Measurements from ENCODE around the gene PTCD1.
A peak's percentile ranks its signal among the peaks of the same experiment; 100 is the strongest.

Gene PTCD1, protein sequence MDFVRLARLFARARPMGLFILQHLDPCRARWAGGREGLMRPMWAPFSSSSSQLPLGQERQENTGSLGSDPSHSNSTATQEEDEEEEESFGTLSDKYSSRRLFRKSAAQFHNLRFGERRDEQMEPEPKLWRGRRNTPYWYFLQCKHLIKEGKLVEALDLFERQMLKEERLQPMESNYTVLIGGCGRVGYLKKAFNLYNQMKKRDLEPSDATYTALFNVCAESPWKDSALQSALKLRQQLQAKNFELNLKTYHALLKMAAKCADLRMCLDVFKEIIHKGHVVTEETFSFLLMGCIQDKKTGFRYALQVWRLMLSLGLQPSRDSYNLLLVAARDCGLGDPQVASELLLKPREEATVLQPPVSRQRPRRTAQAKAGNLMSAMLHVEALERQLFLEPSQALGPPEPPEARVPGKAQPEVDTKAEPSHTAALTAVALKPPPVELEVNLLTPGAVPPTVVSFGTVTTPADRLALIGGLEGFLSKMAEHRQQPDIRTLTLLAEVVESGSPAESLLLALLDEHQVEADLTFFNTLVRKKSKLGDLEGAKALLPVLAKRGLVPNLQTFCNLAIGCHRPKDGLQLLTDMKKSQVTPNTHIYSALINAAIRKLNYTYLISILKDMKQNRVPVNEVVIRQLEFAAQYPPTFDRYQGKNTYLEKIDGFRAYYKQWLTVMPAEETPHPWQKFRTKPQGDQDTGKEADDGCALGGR

DNA sequence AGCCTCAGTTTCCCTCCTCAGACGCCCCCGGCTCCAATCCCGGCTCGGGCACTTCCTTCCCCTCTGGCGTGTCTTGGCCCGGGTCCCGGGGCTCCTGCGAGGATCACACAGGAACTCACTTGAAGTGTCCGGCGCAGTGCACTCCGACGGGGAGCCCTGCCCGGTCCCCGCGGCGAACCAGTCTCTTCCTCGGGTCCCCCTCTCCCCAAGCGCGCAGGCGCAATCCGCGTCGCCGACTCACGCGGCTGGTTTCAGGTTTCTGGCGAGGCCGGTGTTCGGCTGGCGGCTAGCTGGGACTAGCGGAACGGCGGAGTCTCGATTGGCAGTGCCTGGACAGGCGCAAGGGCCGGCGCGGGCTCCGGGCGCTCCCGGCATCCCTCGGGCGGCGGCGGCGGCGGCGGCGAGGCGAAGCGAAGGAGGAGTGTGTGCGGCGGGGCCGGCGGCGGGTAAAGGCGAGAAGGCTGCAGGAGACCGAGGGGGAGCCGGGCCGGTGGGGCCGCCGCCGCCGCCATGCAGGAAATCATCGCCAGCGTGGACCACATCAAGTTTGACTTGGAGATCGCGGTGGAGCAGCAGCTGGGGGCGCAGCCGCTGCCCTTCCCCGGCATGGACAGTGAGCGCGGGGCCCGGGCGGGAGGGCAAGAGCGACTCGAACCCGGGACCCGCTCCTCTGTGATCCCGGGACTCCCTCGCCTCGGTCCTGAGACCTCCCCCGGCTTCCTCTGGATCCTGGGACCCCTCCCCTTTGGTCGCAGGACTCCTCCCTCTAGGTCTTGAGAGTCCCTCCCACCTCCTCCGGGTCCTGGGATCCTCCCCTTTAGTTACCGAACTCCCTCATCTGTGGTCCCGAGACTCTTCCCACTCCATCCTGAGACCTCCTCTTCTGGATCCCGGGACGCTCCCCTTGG lies at the start of gene PTCD1, which contains the start of gene CPSF4:
Gene PTCD1, minus strand, starts transcription at position 226 of the 908 bp plus-strand sequence. CDS start 3,556 bp downstream, outside the sequence.
Gene CPSF4, plus strand, starts transcription at position 371 of the 908 bp plus-strand sequence. Its CDS starts 140 bp downstream, at position 511.
- peak within 1 kb of the TSS; percentile 67 to 97 (median 95) for H3K4me3 ChIP-seq

DNA sequence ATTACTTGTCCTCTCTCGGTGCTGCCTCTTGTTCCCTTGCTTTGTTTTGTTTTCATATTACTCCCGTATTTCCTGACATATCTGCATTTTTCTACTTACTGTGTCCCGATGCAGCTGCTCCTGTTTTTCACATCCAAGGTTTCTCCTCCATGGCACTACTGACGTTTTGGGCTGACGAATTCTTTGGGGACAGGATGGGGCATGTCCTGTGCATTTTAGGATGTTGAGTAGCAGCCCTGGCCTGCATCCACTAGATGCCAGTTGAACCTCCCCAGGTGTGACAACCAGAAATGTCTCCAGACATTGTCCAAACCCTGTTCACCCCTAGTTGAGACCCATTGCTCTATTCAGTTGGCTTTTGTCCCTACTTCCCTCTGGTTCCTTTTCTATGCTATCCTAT lies 46.5 kb upstream of the PTCD1 start:
- H3K4me3 ChIP-seq, result no peak overlapping the region
- H3K27ac ChIP-seq, result peak overlapping the region in 2 of 21 experiments; percentile 22 to 41

More for the DNA sequence above, at the start of gene PTCD1, which contains the start of gene CPSF4:
- peak within 1 kb of the TSS; percentile 68 to 98 (median 89) for H3K27ac ChIP-seq

DNA sequence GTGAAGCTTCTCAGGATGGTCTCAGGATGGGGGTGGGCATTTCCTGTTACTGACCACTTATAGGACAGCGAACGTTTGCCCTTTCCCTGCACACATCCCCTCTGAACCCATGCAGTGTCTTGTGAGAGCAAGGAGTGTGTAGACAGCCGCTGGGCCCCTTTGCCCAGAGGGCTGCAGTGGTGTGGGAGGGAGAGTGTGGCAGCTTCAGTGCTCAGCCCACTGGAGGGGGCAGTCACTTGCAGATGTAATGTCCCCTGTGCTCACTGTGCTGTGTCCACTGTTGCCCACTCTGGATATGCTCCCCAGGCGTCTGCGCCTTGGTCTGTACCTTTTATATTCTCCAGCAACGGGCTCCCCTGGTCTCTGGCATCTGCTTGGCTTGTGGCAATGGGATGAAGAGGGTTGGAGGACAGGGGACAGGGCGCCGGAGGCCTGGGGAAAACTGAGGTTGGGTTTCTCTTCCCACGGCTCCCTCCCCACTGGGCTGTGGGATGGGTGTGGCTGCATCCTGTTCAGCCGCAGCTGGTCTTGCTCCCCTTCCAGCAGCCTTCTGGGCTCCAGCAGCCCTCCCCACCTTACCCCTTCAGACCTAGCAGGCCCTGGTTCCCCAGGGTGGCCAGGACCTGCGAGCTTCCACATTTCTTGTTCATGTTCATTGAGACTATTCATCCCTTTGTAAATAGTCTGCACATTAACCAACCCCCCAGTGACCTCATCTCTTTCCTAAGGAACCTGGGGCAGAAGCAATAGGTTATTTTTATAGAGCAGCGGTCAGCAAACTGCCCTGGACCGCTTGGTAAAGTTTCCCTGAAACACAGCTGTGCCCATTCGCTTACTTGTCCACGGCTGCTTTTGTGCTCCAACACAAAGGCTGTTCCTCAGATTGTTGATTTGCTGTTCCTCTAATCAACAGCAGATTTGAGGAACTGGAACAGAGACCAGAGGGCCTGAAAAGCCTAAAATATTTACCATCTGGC lies 40.2 kb upstream of the PTCD1 start:
- peak overlapping the region in 17 of 21 experiments; percentile 6 to 82 (median 55) for H3K27ac ChIP-seq
- H3K4me3 ChIP-seq, result no peak overlapping the region

DNA sequence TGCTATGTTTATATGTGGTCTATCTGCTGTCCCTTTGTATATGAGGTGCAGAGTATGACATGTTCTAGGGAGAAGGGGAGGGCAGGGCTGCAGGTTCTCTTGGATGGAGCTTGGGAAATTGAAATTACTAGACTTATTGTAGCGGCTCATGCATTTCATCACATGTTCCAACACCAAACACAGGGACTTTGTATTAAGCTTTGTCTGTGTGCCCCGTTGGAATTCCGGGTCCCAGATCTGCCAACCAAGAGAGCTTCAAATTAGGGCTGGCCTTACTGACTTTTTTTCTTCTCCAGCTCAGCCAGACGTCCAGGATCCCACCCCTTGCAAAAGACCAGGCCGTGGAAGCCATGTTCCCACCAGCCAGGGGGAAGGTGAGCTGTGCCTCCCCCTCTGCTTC lies 37.5 kb upstream of the PTCD1 start:
- Histone ChIP-seq H3K27ac (peak overlapping the region in 1 of 21 experiments; percentile 41), H3K4me3 (no peak overlapping the region)

DNA sequence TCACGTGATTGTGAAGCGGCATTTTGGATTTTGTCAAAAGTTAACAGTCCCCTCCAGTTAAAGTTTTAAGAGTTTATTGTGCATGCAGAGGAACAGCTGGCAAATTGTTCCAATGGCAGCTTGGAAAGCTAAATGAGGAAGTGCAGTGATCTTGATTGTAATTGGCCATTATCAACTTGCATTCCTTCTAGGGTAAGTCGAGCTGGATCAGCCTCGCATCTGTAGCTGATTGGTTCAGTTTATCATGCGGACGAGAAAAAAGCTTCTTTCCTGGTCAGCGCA lies 34.7 kb upstream of the PTCD1 start:
- peak overlapping the region in 20 of 21 experiments; percentile 64 to 91 (median 84) for H3K27ac ChIP-seq
- H3K4me3 ChIP-seq, result peak overlapping the region; percentile 58 to 89 (median 82)

DNA sequence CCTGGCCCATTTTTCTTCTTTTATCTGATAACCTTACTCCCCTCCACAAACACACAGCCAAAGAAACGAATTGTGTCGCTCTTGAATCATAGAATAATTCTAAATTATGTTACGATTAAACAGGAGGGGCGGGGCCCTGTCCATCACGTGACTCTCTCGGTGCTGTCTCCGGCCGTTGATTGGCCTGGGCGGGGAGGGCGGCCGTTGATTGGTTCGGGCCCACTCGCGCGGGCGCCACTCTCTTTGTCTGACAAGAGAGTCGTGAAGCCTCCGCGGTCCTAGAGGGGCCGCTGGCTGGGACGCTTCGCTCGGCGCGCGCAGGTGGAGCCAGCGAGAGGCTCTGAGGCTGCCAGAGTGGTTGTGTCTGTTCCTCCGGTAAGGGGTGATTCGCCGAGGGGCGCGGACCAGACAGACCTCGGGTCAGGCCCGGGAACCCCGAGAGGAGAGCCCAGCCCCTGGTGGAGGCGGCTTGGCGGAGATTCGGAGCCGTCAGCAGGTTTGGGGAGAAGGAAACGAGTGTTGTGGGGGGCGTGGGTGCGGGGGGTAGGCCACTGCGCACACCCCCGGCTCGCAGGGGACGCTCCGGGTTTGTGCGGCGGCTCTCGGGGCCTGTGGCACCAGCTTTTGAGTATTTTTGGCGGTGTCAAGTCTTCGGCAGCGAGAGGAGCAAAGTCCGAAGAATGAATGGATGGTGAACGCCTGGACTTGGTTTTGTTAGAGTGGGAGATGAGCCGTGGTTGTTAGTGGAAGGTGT lies 34.1 kb upstream of the PTCD1 start, which contains the start of gene ZNF789:
Gene ZNF789, plus strand, starts transcription at position 330 of the 754 bp plus-strand sequence. CDS start 3,567 bp downstream, outside the sequence.
- Histone ChIP-seq H3K27ac (peak within 1 kb of the TSS; percentile 33 to 91 (median 83)), H3K4me3 (peak within 1 kb of the TSS; percentile 58 to 89 (median 82))

DNA sequence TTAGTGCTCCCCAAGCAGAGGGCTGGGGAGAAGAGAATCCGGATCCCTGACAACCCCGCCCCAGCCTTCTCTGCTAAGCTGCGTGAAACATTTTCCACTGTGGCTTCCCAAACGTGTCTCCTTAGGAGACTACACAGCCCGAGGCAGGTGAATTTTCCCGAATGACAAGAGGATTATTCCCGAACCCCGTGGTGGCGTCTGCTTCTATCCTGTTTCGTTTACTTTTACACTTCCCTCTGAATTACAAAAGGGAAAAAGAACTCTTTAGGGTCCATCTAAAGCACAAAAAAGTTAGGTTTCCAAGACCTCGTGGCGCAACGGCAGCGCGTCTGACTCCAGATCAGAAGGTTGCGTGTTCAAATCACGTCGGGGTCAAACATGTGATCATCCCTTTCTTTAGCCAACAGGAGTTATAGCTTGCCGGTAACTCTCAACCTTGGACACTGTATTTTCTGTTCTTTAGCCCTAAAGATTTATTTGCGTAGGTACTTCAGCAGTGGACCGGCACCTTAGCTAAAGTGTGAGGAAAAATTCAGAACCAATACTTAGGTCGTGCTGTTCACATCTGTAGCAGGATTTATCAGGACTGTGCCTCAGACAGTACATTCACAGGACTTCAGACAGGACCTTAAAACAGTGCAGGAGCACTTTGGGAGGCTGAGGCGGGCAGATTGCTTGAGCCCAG lies 30.9 kb upstream of the PTCD1 start:
- no peak overlapping the region for H3K4me3 ChIP-seq
- H3K27ac ChIP-seq, result peak overlapping the region in 5 of 21 experiments; percentile 4 to 70 (median 43)

DNA sequence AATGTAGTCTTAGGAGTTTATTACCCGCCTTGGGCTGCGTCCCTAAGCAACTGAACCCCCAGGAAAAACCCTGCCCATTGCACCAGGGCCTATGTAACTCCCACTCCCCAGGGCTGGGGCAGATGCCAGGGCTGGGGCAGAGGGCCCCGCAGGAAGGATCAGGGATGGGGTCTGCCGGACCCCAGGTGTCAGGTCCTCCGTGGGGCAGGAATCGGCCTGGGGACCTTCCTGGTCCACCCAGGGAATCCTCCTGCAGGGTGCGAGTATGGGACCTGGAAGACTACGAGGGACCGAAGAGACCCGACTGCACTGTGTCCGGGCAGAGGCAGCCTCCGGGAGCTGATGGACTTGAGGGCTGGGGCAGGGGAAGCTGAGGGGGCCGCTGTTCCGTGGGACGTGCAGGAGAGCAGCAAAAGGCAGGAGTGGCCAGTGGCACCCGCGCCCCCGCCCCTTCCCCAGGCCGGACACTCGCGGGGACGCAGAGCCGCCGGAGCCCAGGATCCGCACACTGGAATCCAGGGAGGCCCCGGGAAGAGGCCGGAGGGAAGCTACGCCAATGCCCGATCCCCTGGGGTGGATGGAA lies 29.8 kb upstream of the PTCD1 start:
- Histone ChIP-seq H3K27ac (no peak overlapping the region), H3K4me3 (no peak overlapping the region)

DNA sequence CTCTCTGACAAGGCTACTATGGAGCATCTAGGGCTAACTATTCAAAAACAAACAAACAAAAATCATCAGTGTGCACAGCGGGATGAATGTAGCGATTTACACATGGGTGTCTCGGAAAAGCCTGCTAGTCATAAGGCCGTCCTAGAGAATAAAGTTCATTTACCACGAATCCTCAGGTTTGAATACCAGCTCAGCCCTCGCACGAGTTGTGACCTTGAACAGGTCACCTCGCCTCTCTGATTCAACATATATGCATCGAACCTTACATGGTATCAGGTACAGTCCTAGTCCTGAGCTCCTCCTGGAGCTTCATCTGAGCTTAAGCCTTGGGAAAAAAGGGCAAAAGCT lies 26.8 kb upstream of the PTCD1 start:
- H3K27ac ChIP-seq, result peak overlapping the region; percentile 75 to 97 (median 91)

DNA sequence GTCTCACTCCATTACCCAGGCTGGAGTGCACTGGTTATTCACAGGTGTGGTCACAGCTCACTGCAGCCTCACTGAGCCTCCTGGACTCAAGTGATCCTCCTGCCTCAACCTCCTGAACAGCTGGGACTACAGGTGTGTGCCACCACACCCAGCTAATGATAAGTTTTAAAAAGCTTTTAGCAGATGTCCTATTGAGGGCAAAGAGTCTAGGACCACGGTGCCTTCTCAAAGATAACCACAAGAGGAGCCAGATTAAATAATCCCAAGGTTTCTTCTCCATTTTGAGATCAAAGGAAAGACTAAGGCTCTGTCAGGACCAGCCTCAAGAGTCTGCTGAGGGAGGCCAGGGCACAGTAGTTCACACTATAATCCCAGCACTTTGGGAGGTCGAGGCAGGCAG lies 22.6 kb upstream of the PTCD1 start:
- Histone ChIP-seq H3K4me3 (no peak overlapping the region), H3K27ac (peak overlapping the region in 2 of 21 experiments; percentile 27 to 47)

More for the DNA sequence above, 26.8 kb upstream of the PTCD1 start:
- H3K4me3 ChIP-seq, result peak overlapping the region; percentile 56 to 95 (median 86)

DNA sequence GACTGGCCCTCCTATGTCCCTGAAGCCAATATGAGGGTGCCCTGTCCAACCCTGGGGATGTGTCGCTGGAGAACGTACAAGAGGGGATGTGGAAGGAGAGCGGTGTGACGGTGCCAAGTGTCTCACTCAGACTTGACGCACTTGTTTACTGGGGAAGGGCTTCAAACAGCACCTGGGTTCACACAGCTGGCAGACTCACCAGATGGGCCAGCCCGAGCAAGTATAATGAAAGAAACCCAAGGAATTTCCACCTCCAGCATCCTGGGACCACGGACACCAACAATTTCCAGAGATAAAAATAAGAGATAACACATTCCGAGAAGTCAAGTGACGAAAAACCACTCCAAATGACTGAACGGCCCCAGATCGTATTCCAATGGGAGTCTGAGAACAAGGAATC lies 22.1 kb upstream of the PTCD1 start:
- H3K27ac ChIP-seq, result peak overlapping the region in 4 of 21 experiments; percentile 0 to 35 (median 28)
- no peak overlapping the region for H3K4me3 ChIP-seq

DNA sequence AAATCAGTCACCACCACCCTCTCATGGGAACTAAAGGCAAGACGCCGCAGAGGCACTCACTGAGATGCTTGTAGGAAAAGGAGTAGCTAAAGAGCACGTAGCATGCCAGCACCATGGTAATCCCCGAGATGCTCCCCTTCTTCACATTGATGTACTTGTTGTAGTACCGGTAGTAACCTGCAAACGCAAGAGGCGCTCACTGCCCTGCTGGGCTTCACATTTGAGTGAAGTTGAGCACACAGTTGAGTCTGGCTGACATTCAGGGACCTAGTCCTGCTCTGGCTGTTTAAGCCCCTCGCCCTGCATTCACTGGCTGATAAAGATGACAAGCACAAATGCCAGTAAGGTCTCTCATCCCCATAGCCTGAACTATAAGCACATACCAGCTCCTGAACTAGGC lies 20.5 kb upstream of the PTCD1 start:
- Histone ChIP-seq H3K27ac (no peak overlapping the region), H3K4me3 (no peak overlapping the region)

DNA sequence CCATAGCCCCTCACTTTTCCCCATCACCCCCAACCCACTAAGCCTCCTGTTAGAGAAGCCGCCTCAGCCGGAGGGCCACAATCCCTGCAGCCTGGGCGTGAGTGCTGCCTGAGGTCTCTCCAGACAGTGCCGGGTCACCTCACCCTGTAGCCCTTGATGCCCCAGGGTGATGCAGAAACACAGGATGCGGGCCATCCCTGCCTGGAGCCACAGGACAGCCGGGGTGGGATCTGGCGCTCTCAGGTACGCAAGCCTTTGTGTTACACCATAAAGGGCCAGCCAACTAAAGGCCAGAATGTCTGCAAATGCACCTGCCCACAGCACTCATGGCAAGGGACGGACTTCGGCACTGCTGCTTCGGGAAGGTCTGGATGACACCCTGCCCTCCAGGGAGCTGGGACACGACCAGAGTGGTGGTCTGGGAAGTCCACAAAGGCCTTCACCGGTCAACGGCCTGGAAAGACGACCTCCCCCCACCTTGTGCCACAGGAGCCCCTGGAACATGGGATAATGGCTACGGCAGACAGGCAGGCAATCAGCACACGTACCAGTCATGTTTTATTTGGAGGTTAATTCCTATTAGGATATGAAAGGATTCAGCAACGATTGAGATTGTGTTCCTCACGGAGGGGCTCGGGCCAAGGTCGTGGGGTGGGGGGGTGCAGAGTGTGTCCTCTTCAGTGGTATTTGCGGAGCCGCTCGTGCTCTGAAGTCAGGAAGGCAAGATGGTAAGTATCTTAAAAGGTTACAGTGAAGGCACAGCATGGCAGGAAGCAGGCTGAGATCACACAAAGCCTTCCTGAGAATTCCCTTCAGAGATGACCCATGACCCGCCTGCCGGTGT lies 19.3 kb upstream of the PTCD1 start:
- Histone ChIP-seq H3K27ac (no peak overlapping the region), H3K4me3 (no peak overlapping the region)

DNA sequence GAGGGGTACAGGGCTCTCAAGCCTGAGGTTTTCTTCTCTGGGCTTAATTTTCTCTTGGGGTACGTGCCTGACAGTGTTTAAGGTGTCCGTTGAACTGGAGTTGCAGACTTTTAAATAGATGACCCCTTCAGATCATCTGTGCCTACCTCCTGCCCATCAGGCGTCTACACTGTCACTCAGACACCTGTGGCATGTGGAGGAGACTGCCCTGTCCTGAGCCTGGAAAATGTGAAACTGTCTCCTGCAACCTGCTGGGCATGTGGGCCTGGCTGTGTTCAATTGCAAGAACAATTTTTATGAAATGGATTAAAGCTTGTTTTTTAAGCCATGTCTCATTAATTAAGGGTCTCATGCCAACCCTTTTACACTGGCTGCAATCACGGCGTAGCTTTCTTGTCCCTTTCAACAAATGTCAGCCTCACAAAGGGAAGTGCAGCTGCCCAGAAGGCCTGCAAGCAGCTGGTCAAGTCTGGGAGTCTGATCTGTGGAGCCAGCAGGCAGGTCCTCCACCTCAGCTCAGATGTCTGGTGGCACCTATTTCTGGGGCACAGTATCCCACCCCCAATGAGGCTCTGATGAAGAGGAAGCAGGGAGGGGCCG lies 18.6 kb upstream of the PTCD1 start:
- H3K4me3 ChIP-seq, result no peak overlapping the region
- H3K27ac ChIP-seq, result no peak overlapping the region

DNA sequence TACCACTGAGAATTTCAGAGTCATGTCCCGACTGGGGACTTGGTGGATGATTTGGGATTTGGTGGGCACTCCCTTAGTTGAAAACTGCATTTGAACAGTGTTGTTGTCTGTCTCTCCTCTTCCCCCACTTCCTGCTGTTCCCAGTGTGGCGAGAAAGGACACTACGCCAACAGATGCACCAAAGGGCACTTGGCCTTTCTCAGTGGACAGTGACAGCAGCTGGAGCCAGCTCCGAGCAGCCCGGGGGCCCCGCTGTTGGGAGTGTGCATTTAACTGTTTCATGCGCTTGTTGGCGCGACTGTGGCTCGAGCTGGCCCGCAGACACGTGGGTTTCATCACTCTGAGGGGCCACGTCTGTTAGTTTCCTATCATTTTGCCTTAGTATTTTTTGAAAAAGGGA lies 17.7 kb upstream of the PTCD1 start:
- Histone ChIP-seq H3K4me3 (no peak overlapping the region), H3K27ac (no peak overlapping the region)

DNA sequence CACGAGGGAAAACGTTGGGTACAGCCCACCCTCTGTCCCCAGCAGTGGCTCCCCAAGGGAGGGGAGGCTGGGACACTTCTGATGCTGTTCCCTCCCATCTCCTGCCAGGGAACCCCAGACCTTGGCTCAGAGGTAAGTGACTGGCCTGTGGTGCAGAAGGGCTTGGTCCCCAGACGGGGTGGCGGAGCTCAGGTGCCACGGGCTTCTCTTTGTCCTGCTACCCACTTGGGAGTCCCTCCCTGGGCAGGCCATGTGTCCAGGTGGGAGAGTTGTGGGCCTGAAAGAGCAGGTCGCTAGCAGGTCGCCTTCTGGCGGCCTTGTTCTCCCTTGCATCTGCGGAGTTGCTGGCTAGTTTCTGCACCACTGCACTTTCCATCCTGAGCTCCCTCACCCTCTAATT lies 17.3 kb upstream of the PTCD1 start:
- no peak overlapping the region for H3K4me3 ChIP-seq
- no peak overlapping the region for H3K27ac ChIP-seq
